ENCODE data around the gene UPF2. TPM values are rescaled to one million over a fixed set of nuclear protein-coding genes. Genes with fewer than 3 reads are reported as not detected.

UPF2 gene, protein sequence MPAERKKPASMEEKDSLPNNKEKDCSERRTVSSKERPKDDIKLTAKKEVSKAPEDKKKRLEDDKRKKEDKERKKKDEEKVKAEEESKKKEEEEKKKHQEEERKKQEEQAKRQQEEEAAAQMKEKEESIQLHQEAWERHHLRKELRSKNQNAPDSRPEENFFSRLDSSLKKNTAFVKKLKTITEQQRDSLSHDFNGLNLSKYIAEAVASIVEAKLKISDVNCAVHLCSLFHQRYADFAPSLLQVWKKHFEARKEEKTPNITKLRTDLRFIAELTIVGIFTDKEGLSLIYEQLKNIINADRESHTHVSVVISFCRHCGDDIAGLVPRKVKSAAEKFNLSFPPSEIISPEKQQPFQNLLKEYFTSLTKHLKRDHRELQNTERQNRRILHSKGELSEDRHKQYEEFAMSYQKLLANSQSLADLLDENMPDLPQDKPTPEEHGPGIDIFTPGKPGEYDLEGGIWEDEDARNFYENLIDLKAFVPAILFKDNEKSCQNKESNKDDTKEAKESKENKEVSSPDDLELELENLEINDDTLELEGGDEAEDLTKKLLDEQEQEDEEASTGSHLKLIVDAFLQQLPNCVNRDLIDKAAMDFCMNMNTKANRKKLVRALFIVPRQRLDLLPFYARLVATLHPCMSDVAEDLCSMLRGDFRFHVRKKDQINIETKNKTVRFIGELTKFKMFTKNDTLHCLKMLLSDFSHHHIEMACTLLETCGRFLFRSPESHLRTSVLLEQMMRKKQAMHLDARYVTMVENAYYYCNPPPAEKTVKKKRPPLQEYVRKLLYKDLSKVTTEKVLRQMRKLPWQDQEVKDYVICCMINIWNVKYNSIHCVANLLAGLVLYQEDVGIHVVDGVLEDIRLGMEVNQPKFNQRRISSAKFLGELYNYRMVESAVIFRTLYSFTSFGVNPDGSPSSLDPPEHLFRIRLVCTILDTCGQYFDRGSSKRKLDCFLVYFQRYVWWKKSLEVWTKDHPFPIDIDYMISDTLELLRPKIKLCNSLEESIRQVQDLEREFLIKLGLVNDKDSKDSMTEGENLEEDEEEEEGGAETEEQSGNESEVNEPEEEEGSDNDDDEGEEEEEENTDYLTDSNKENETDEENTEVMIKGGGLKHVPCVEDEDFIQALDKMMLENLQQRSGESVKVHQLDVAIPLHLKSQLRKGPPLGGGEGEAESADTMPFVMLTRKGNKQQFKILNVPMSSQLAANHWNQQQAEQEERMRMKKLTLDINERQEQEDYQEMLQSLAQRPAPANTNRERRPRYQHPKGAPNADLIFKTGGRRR
- total RNA-seq, result 10 to 100 TPM; 12.9 to 22.3 (median 17.8) TPM

- 5 to 7% methylated on average over 23 to 35 of the region's 56 CpGs for WGBS, 2 donors
- H3K27me3 ChIP-seq, result peaks cover 0 to 10% (median 0%) of the 10 kb centered on the region in 4 donors
- peaks cover 3 to 45% (median 7%) of the 10 kb centered on the region in 3 donors for H3K4me1 ChIP-seq
- H3K27ac ChIP-seq, result peak within 1 kb of the TSS; percentile 89 to 98 (median 96)
- no peaks in the 10 kb centered on the region for H3K36me3 ChIP-seq
- H3K9me3 ChIP-seq, result no peaks in the 10 kb centered on the region
- TF ChIP-seq CTCF (IDR thresholded peaks at IDR 0.05), result peak in 3 of 6 experiments; percentile 16 to 21 (median 20)
- TF ChIP-seq POLR2A (IDR thresholded peaks at IDR 0.05), result peak in 1 of 4 donors; percentile 9
- peak; percentile 82 for DNase-seq
- H3K4me3 ChIP-seq, result peak within 1 kb of the TSS; percentile 77 to 100 (median 100)
- intact Hi-C loops (cut with DNase I), result no loop called here
Measured at GRCh38 chr10:12042797-12043651, at the start of gene UPF2. TSS of gene UPF2 (minus strand) at chr10:12042809. CDS start at chr10:12035423, 7,386 bp downstream.

DNA sequence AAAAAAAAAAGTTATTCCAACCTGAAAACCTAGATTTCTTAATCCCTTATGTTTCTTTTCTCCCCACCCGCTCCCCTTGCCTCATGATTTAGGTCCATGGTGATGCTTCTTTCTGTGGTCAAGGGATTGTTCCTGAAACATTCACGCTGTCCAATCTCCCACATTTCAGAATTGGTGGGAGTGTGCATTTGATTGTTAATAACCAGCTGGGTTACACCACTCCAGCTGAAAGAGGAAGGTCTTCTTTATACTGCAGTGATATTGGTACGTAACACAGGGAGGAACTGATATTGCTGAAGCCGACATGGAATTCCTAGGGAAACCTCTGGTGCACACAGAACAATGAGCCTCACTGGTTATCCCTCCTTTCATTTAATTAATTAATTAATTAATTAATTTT is 48.8 kb upstream of the UPF2 start:
- Histone ChIP-seq H3K4me3 (no peak overlapping the region), H3K27ac (no peak overlapping the region), H3K4me1 (peaks cover 0 to 4% (median 0%) of the 10 kb centered on the region in 3 donors), H3K27me3 (no peaks in the 10 kb centered on the region), H3K9me3 (no peaks in the 10 kb centered on the region), H3K36me3 (peaks cover 0 to 97% (median 20%) of the 10 kb centered on the region in 3 donors)
- TF ChIP-seq POLR2A (IDR thresholded peaks at IDR 0.05) (no peak), CTCF (IDR thresholded peaks at IDR 0.05) (no peak)
- no peak for DNase-seq
- WGBS, 2 donors, result 93 to 95% methylated on average over 4 of the region's 4 CpGs
- intact Hi-C loops (cut with DNase I), result no loop called here

DNA sequence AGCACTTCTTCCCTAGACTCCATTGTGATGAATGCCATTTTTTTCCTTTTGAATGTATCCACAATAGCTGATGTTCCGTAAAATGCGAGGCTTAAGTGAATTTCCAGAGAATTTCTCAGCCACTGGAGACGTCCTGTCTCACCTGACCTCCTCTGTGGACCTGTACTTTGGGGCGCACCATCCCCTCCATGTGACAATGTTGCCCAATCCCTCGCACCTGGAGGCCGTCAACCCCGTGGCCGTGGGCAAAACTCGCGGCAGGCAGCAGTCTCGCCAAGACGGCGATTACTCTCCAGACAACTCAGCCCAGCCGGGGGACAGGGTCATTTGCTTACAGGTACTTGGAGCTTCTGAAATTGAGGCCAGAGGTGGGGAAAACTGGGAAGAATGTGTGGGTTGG is 46.3 kb upstream of the UPF2 start:
- no peak overlapping the region for H3K27ac ChIP-seq
- H3K4me3 ChIP-seq, result no peak overlapping the region
- TF ChIP-seq POLR2A (IDR thresholded peaks at IDR 0.05) (no peak), CTCF (IDR thresholded peaks at IDR 0.05) (no peak)
- H3K4me1 ChIP-seq, result no peaks in the 10 kb centered on the region
- intact Hi-C loops (cut with DNase I), result no loop called here
- H3K9me3 ChIP-seq, result no peaks in the 10 kb centered on the region
- peaks cover 0 to 99% (median 17%) of the 10 kb centered on the region in 3 donors for H3K36me3 ChIP-seq
- DNase-seq, result no peak
- WGBS, 2 donors, result 87 to 89% methylated on average over 6 to 13 of the region's 14 CpGs
- no peaks in the 10 kb centered on the region for H3K27me3 ChIP-seq

DNA sequence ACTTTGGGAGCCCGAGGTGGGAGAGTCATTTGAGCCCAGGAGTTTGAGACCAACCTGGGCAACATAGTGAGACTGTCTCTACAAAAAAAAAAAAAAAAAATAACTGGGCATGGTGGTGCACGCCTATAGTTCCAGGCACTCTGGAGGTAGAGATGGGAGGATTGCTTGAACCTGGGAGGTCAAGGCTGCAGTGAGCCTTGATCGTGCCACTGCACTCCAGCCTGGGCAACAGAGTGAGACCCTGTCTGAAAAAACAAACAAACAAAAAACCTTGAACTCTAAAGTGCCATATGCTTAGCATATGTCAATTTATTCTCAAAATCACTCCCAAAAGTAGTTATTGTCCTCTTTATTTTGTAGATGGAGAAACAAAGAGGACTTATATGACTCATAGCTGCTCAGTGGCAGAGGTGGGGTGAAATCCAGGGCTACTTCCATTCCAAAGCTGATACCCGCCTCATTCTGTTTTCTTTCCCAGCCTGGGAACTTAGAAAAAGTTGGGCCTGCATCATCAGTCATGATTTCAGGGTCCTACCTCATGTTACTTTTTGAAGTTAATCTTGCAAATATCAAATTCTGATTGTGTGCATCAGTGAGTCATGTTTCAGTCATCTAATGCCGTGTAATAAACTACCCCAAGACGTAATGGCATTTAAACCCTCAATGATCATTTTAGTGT is 39.4 kb upstream of the UPF2 start:
- WGBS, 2 donors, result 74 to 75% methylated on average over 6 of the region's 6 CpGs

More for the DNA sequence above, 39.4 kb upstream of the UPF2 start:
- Histone ChIP-seq H3K27me3 (no peaks in the 10 kb centered on the region), H3K4me3 (no peak overlapping the region), H3K27ac (no peak overlapping the region), H3K9me3 (no peaks in the 10 kb centered on the region), H3K4me1 (no peaks in the 10 kb centered on the region), H3K36me3 (peaks cover 0 to 65% (median 7%) of the 10 kb centered on the region in 3 donors)
- intact Hi-C loops (cut with DNase I), result no loop called here
- TF ChIP-seq POLR2A (IDR thresholded peaks at IDR 0.05) (no peak), CTCF (IDR thresholded peaks at IDR 0.05) (no peak)
- no peak for DNase-seq
